Raji (cell line): ENCODE results near the gene CELF3.

Source experiments
- POLR2A ChIP-seq: IDR thresholded peaks from 2 replicates; pipeline ENCODE4 v1.6.1; 2011; ENCODE audit warnings: low read depth, low read length, control low read depth; ENCODE audit not compliant: insufficient read depth

Gene CELF3

DNA sequence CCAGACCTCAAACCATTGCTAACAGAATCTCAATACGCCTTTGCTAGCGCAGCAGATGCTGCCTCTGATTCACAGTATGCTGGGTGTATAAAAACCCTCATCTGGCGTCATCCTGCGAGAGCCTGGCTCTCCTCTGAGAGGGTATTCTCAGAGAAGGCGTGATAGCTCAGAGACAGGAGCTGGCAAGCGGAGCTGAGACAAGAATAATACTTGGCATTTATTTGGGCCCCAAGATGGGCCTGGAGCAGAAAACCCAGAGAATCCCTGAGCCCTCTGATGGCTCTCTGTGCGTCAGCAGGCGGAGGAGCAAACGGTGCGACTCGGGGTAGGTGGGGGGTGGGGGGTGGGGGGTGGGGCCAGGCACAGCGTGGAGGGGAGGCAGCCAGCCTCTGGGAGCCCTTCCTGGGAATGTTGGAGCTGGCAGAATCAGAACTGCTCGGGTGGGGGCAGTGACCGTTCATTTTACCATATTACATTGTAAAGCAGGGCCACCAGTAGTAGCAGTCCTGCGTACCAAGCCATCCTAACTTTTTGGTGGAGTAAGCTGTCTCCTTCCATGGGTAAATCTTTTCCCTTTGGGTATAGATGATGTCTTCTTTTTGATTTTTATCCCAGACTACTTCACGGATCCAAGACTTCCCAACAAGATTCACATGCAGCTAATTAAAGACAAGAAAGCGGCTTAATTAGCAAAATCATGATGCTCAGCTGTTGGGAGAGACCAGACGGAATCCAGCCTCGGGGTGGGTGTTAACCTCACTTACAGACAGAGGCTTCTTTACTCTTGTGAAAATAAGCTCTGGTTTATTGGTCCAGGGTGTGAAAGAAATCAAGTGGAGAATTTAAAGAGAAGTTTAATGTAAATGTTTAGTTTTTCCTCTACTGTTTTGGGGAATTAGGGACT lies 11.8 kb upstream of the CELF3 start:
- TF ChIP-seq POLR2A: no peak

DNA sequence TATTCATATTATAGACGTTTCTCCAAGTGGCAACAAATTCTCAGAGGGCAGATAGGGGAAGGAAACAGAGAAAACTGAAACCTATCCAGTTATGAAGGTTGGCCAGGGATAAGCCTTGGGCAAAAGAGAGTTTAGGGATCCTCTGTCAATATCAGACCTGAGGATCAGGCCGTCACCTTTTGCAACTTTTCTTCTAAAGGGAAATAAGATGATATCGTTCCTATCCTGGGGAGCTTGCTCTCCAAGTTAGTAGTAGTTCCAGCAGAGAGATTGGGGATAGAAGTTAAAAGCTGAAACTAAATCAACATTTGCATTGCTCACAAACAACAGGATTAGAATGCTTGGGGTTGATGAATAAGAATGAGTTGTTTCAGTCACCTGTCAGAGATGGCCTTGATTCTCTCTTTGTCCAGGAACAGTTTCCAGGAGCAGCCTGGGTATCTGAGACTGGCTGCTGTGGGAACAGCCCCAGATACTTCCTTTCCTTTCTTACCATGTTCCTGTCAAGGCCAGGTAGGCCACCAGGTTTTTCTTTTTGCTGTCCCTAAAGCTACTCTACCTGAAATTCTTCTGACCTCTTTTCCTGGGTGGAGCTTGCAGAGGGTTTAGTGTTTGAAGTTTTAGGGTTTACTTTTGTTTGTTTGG lies 7.2 kb upstream of the CELF3 start:
- TF ChIP-seq POLR2A: no peak

DNA sequence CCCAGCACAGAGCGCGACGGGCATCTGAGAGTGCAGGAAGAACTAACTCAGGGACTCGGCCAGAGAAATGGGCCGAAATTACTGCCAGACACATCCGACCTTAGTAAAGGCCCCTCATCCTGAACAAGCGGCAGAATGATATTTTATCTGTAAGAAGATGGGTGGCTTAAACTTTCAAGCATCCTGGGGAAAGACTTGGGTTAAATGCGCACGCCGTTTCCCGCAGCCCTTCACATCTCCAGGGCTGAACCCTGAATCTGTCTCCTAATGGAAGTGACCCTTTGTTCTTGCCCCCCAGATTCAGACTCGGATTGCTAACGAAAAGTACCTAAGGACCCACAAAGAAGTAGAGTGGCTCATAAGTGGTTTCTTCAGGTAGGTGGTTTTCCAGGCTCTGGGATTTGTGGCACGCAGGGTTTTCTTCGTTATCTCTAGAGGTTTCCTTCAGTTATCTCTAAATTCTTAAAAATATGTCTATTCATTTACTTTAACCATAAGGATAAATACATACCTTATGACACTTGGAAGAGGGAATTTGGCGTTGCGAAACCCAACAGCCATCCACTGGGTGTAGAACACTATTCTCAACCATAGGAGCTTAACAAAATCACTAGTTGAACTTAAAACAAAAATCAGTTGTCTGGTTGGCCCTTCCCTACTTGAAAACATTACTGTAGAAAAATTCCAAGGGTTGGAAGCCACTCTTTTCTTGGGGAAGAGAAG lies 5.3 kb upstream of the CELF3 start:
- no peak for TF ChIP-seq POLR2A

DNA sequence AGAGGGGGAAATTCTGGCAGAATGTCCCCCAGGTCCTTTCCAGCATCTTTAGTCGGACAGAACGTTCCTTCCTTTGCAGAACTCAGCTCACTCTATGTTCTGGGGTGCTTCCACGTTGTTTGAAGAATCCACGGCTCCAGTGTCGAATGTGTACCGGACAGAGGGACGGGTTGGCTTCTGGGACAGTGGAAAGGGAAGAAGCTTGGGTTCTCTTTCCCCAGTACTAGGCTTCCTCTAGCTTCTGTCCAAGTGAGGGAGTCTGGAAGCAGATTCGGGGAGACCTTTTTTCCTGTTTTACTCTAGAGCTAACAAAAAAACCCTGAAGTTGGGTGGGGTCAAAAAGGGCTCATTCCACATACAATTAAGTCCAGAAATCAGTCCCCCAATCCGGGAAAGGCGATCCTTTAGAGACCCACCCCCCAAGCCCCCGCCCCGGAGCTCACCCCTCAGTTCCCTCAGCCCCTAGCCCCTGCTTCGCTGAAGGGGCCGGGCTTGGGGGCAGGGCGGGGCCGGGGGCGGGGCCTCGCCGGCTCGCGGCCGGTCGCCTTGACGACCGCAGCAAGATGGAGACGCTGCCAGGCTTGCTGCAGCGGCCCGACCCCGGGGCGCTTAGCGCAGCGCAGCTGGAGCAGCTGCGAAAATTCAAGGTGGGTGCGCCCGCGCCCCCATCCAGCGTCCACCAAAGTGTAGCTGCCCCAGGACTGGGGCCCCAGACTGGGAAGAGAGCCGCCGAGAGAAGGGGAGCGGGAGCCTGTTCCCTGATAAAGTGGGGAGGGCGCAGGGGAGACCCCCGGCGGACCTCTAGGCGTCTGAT lies 4.6 kb upstream of the CELF3 start, which contains the start of gene RIIAD1:
Gene RIIAD1 (plus strand): TSS at position 549 of the 814 bp plus-strand sequence. CDS start 15 bp downstream, at position 564.
- TF ChIP-seq POLR2A: no peak

DNA sequence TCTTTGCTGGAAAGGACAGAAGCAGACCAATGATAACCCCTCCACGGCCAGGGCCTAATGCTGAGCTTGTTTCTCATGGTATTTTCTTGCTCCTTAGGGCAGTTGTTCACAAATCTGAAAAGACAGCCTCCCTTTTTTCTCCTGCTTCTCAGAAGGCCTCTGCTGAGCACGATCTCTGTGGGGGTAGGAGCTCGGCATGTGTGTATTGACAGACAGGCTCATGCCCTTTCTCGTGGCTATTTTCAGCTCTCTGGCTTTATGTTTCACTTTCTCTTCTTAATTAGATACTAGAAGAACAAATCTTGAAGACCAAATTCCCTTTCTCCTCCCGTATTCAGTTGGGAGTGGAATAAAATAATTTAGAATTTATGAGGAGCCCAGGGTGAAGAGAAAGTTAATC lies 4.0 kb upstream of the CELF3 start:
- TF ChIP-seq POLR2A: no peak

DNA sequence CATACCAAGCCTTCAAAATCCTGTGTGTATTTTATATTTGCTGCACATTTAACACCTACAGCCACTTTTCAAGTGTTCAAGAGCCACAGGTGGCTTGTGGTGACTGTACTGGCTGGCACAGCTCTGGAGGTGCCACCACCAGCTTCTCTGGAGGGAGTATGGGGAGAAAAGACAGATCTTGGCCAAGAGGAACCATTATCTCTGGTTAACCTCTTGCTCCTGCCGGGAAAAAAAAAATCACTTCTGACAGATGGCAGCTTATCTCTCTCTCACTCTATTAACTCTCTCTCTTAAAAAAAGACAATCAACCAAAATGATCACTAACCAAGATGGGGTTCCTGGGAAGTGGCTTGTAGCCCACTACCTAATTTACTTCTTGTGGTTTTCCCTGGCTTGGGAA lies 3.5 kb upstream of the CELF3 start:
- no peak for TF ChIP-seq POLR2A

DNA sequence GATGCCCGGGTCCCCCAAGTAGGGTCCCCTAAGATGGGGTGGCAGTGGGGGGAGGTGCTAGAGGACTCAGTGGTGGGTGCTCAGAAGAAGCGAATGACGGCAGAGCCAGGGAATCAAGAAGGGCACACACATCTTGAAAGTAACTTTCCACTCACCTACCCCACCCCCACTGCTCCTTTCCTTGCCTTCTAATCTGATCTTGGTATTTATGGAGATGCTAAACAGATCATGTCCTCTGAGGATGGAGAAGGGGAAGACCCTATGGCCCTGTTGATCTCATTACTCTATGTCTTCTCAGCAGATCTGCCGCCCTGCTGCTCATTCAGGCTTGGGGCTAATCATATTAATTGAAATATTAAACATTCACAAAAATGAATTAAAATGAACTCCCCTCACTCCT lies 2.1 kb upstream of the CELF3 start:
- no peak for TF ChIP-seq POLR2A

DNA sequence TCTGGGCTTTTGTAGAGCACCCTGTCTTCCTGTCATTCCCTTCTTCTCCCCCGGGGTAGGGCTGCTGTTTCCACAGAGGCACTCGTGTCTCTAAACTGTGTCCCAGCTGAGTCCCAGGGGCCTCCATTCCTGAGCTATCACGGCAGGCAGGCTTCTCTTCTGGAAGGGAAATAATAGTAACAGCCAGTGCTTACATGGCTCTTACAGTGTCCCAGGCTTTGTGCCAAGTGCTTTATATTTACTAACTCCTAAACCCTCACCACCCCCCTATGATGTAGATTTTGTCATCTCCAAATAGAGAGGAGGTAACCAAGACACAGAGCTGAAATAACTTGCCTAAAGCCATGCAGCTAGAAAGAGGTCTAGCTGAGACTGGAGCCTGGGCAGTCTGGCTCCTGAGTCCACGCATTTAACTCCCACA lies 1.4 kb upstream of the CELF3 start:
- no peak for TF ChIP-seq POLR2A

DNA sequence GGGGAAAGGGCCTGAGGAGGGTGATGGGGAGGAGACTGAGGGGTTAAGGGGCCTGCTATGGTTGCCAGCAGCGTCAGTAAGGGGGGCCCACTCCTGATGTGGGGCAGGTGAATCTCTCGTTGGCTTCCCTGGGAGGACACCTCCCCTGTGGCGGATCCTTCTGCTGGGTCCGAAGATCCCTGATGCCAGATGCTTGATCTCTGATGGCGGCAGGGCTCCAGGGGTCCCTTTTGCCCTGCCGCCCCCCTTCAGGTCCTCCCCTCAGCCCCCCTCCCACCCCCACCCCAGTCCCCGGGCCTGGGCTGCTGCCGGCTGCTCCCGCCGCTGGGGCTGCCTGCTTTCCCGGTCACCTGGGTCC lies 219 bp downstream of the CELF3 start:
- no peak for TF ChIP-seq POLR2A

DNA sequence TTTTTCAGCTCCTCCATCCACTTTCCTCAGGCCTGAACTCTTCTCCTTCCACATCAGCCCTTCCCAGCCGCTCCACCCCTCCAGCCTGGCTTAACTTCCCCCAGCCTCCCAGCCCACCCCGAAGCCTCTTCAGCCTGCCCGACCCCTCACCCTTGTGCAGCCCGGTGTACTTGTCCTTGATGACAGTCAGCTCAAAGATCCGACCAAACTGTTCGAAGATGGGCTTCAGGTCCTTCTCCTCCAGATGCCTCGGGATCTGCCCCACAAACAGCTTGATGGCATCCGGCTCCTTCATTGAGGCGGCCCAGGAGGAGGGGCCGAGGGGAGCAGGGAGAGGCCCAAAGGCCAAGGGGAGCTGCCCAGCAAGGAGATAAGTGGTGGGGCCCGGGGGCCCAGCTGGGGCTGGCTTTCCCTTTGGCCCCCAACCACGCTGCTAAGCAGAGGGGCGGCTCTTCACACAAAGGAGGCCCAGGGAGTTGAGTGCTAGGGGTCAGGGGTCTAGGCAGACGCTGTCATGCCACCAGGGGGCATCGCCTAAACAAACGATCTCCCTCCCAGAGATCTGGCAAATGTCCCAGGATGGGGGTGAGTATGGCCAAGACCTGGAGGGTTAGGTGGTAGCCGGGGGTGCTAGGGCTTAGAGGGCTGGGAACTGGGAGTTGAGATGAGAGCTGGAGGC lies 738 bp downstream of the CELF3 start:
- no peak for TF ChIP-seq POLR2A

DNA sequence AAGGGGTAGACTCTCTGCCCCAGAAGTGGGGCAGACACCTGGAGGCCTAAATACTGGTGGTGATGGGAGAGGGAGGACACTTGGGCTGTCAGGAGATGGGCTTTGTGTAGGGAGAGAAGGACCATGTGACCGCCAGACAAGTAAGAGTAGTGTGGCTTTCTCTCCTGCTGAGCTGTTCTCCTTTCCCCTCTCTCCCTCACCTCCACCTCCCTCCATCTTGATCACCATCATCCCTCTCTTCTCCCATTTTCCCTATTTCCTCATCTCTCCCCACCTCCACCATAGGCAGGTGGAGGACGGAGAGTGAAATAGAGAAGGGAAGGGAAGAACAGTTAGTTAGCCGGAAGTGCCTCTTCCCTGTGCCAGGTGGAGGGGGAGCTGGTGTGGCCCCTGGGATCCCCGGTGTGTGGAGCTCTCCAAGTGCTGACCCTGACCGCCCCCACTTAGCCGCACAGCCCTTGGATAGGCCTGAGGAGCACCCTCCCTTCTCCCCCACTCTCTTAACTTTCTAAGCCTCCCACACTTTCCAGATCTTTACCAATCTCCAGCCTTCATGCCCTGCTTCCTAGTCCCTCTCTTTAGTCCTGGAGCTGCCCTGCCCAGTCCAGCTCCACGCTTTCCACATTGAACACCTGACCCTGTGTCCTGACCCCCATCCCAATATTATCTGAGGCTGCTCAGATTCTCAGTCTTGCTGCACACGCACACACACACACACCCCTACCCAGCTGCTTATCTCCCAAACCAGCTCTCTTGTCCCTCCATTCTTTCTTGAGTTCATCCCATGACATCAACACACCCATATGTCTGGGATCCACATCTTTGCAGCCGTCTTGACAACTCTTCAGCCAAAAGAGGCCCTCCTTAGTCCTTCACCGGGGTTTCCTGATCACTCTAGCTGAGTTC lies 1.5 kb downstream of the CELF3 start:
- TF ChIP-seq POLR2A: no peak

DNA sequence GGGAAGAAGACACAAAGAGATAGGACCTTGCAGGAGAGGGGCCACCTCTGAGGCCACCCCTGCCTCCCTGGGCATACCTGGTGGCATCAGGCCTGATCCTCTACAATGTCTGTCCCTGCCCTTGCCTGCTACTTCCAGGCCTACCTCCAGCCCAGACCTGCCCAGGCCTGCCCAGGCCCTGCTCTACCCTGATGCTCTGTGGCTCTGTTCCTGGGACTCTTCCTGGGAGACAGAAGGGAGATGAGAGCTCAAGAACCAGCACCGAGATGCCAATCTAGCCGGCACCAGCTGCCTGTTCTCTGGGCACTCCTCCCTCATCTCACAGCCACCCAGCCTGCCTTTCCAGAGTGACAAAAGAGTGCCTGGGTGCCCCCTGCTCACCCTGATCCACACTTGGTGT lies 2.7 kb downstream of the CELF3 start:
- TF ChIP-seq POLR2A: no peak

DNA sequence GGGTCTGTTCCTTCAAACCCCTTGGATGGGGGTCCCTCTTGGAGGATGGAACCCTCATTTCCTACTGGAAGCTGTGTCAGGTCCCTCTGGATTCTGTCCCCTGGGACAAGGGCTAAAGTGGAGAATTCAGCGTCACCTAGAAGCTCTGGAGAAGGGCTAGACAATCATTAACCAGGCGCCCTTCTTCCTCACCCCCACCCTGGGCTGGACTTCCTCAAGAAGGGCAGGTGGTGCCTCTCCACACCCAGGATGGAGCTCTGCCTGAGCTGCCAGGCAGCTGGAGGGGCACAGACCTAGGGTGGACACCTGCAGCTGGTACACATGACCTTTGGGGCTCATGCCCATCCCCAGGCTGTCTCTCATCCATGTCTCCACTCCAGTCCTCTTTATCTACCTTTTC lies 3.6 kb downstream of the CELF3 start:
- no peak for TF ChIP-seq POLR2A
